HG03521 (cell line): ENCODE results near the gene HSD17B12.

Experiments used
- ATAC-seq: cut with Tn5 transposase; IDR thresholded peaks from one replicate; pipeline ENCODE4 v1.9.1; 2021; ENCODE audit warnings: mild to moderate bottlenecking, moderate library complexity; ENCODE audit not compliant: unreplicated experiment

The HSD17B12 gene

DNA sequence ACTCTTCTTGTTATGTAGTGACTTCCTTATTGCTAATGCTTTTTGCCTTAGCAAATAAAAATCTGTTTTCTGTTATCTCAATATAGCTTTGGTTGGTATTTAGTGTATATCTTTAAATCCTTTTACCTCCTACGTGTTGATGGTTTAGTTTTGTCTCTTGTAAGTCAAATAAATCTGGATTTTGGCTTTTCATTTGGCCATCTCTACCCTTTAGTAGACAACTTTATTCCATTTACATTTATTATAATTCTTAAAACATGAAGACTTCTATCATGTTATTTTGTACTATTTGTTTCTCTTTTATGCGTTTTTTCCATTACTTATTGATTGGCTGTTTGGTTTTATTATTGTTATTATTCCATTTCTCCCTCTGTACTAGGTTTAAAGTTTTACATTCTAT is 180.6 kb downstream of the HSD17B12 start:
- ATAC-seq: no peak

DNA sequence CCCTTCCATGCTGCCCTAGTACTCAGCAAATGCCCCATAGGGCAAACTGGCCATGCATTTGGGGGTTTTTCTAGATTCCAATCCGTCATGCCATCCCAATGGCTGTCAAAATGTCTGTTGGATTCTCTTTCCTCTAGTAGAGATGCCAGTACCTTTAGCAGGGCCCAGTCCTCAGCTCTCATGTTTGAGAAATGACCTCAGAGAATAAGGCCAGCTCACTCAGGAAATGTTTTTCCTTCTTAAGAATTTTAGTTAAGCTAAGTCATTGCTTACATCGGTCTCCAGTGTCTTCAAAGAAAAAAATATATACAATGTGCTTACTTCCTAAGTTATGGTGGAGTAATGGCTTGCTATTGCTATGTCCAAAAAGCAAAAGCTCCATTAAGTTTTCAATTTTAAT is 186.0 kb downstream of the HSD17B12 start:
- ATAC-seq: no peak

DNA sequence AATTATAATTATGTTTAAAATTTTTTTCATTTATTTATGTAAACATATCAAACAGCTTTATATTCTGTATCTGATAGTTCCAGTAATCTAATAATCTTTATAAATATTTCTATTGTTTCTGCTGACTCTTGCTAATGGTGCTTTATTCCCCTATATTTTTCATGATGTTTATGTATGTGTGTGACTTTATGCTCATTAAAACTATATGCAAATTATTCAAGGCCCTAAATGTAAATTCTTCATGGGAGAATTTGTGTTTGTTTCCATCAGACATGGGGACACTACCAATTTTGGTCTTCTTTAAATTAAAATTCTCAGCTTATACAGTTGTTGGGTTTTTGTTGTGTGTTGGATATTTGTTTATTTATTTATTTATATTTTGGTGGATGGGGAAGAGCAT is 186.4 kb downstream of the HSD17B12 start:
- ATAC-seq: no peak

DNA sequence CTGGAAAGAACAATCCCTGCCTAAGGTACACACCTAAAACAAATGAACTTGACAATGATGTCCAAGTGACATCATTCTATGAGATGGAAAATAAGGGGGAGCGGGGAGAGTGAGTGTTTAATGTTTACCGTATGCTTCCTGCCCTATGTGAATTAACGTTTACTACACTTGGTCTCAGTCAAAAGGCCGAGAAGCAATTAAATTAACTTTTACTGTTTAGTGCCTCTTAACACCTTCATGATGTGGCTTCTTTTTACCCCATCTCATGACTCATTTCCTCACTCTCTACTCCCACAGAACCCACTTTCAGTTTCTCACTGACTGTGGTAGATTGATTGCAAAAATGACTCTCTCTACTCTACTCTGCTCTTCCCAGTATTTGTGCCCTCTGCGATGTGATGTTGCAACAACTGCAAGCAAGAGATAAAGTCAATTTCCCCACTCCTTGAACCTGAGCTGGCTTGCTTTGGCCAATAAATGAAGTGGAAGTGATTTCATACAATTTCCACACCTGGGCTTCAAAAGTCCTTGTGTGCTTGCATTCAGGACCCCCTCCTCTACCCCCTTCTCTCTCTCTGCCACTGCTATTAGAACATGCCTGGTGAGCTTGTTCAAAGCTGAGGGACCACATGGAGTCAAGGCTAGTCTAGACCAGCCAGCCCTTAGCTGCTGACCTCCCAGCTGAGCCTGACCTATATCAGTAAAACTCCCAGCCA is 188.5 kb downstream of the HSD17B12 start:
- peak; percentile 100 for ATAC-seq

DNA sequence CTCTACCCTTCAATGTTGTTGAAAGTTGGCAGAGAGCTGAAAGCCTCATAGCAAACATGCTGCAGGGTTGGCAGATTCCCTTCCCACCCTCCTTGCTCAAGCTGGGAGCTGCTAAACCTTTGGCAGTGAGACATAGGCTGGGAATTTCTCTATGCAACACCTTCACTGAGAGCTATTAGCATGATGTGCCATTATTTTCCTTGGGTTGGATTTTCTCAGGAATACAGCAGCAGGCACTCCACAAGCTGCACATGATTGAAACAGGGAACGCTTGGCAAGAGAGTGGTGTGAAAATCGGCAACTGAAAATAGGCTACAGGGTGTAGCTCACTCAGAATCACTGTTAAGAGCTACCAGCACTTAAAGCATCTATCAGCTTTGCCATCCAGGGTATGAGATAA is 190.5 kb downstream of the HSD17B12 start:
- no peak for ATAC-seq

DNA sequence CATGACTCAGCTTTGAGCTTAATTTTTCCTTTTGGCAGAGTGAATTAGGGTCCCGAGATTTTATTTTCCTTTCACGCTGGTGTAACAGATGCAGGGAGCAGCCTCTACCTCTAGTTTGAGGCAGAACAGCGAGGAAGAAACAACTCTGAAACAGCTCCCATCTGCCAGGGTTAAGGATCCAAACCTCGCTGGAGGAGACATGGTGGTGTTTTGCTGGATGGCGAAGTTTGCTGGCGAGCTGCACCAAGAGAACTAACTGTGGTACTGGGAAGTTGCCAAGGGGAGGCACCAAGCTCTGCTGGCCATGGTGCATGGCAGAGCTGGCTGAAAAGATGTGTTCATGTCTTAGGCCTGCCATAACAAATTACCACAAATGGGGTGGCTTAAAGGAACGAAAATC is 192.5 kb downstream of the HSD17B12 start:
- no peak for ATAC-seq

DNA sequence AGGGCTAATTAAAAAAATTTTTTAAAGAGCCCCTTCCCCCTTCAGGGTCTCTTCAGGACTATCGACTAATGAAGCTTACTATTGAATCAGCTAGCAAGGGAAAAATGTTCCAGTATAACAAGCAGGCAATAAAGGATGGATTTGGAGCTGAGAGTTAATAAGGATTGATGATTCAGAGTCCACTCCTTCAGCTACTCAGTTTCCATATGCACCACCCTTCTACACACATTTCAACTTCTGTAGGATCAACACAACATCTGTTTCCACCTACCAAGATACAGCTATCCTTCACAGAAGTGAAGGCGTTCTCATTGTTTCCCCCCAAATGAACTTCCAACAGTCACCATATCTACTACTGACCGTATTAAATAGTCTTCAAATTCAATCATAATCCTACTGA is 193.5 kb downstream of the HSD17B12 start:
- no peak for ATAC-seq

DNA sequence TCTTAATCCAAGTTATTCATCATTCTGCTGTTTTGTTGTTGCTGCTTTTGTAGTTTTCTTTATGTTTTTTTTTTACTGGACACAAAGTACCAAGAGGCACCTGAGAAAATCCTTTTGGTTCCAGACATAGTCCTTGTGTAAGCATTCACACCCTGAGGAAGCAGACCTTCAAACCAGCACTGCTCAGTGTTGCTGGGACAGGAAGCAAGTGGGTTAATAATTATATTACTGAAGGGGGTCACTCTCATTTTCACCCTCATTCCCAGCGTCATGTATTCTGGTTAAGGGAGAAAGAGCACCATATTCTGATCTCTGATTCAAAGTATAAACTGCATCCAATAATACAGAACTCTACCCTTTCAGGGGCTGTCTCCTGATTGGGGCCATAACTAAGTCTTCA is 194.2 kb downstream of the HSD17B12 start:
- ATAC-seq: no peak

DNA sequence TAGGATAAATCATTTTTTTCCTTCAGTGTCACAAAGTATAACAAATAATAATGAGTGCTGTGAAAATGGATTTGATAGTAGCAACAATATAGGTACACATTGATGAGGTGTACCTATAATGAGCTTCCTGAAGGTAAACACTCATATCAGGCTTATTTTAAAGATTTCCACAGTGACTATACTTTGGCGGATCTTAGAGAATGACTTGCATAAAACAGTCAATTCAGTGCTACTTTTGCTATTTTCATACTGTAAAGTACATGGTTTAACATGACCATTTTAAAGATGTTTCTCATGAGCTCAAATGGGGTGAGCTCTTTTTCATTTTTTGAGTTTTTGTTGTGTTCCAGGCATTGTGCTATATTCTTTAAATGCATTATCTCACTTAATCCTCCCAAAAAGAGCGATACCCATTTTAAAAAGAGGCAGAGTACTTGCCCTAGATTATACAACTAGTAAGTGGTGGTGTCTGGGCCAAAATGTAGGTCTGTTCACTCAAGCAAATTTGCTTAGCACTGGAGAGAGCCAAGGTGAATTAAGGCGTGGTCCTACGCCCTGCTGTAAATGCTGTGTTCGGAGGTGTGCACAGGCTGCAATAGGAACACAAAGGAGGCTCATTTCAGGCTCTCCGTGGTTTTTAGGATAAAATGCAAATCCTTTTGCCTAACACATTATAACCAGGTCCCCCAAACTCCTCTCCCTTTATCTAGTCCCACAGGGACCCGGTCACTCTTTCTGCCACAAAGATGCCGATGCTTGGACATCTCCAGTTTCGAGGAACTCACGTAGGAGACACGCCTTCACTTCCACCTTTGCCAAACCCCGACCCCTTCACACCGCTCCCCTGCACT is 199.5 kb downstream of the HSD17B12 start:
- ATAC-seq: no peak

DNA sequence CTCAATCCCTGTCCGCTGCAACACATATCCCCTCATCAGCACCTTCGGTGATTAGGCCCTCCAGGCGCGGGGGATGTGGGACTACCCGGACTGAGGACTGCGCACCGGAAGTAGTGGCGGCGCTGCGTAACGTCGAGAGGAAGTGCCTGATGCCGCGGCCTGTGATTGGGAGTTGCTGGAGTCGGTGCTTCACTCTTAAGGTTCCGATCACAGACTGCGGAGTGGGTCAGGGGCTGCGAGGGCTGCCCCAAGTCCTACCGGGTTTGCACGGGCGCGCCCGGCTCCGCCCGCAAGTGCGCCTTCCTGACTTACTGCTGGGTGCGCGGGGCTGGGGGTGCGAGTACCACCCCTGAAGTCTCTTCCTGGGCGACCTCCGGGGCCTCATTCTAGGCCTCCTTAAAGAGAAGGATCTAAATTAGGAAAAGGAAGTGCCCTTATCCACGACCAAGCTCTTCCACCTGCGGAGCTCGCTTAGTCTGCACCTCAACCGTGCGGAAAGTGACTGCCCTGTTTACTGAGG is 200.2 kb downstream of the HSD17B12 start, which contains the start of gene ALKBH3:
ALKBH3 (plus strand) TSS at position 192 of the 520 bp plus-strand sequence. CDS start 1,822 bp downstream, outside the sequence.
- ATAC-seq: peak; percentile 99

DNA sequence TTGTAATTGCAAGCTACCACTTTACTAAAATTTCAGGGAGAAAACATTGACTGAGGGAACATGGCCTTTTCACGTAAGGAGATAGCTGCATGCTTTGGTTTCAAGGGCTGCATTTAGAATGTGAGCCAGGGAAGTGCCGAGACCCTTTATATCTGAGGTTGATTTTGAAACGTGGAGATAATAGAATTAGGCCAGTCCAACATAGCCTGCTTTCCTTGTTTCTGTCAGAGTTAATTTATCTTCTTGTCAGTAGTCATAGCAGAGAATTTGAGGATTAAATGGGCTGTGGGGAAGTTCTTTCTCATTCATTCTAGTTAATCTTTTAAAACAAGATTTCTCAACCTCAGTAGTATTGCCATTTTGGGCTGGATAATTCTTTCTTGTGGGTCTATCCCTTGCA is 212.3 kb downstream of the HSD17B12 start:
- no peak for ATAC-seq

DNA sequence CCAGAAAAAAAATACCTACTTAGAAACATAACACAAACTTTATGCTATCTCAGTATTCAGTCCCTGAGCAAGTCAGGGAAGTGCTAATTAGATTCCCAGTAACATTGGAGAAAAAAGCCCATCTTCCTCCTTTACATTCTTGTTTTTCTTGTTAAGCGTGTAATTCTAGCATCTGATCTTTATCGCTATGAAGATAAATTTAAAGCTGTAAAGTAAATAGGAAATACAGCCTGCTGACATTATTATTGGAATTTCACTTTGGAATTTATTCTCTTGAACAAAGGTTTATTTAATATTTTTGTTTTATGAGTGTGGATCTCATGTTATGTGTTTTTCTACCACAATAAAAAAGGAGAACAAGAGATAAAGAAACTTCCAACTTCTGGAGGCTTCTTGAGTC is 214.0 kb downstream of the HSD17B12 start:
- no peak for ATAC-seq

DNA sequence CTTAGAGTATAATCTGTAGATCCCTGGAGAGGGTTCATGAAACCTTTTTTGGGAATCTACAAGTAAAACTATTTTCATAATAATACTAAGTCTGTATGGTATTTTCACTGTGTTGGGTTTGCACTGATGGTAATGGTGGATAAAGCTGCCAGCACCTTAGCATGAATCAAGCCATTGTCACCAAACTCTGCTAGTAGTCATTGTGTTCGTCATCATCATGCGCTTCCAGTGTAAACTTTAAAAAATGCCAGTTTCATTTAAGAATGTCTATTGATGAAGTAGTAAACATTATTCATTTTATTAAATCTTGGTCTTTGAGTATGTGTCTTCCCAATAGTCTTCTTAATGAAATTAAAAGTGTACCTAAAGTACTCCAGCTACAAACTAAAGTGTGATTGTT is 215.1 kb downstream of the HSD17B12 start:
- ATAC-seq: no peak

DNA sequence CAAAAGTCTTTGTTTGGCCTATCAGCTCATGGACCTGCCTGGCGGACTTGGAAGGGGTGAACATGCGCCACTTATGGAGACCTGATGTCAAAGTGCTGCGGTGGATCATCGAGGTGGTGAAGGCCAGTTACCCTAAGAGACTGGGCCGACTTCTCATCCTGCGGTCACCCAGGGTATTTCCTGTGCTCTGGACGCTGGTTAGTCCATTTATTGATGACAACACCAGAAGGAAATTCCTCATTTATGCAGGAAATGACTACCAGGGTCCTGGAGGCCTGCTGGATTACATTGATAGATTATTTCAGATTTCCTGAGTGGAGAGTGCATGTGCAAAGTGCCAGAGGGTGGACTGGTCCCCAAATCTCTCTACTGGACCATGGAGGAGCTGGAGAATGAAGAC is 218.0 kb downstream of the HSD17B12 start:
- no peak for ATAC-seq

DNA sequence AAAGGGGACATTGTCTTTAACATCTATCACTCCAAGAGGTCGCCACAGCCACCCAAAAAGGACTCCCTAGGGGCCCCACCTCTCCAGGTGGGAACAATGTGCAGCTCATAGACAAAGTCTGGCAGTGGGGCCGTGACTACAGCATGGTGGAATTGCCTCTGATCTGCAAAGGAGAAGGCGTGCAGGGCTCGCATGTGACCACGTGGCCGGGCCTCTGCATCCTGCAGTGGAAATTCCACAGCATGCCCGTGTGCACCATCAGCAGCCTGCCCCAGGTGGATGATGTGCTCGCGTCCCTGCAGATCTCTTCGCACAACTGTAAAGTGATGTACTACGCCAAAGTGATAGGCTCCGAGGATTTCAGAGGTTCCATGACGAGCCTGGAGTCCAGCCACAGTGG is 218.6 kb downstream of the HSD17B12 start:
- no peak for ATAC-seq

DNA sequence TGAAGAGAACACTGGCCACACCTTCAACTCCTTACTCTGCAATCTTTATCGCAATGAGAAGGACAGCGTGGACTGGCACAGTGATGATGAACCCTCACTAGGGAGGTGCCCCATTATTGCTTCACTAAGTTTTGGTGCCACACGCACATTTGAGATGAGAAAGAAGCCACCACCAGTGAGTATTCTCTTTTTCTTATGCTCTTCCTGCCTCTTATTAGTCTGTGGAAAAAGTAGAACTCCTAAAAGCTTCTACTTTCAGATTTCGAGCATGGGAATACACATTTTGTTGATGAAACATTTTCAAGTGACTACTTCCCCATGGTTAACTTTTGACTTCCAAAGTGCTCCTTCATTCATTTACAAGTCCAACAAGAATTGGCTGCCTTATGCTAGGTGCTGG is 221.0 kb downstream of the HSD17B12 start:
- ATAC-seq: no peak

DNA sequence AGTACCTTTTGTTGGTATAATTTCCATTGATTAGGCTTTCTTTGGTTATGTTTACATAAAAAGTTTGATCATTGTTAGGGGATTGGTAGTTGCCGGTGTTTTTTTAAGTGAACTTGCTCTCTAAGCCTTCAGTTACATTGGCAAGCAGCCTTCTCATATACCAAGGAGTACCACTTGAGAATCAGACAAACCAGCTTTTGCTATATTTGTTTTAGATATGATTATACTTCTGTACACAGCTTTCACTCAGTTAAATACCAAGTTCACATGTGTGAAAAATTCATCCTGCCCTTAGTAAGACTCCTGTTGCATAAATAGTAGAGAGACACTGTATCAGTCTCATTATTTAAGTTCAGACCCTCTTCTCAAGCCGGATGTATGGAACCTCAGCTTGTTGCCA is 222.5 kb downstream of the HSD17B12 start:
- ATAC-seq: no peak

DNA sequence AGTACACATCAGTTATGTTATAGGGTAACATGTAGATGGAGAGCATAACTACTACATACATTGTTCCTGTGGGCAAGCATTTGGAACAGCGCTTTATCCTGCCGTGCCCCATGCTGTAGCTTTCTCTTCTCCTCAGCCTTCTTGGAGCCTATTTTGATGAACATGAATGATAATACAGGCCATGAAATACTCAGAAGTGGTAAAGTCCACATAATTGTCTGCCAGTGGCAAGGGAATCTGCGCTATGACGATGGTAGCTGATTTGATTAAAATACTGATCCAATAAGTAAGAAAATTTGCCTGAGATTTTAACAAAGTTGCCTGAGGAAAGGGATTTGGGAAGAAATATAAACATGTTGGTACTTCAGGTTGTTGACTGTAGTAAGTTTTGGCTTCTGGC is 223.4 kb downstream of the HSD17B12 start:
- no peak for ATAC-seq

DNA sequence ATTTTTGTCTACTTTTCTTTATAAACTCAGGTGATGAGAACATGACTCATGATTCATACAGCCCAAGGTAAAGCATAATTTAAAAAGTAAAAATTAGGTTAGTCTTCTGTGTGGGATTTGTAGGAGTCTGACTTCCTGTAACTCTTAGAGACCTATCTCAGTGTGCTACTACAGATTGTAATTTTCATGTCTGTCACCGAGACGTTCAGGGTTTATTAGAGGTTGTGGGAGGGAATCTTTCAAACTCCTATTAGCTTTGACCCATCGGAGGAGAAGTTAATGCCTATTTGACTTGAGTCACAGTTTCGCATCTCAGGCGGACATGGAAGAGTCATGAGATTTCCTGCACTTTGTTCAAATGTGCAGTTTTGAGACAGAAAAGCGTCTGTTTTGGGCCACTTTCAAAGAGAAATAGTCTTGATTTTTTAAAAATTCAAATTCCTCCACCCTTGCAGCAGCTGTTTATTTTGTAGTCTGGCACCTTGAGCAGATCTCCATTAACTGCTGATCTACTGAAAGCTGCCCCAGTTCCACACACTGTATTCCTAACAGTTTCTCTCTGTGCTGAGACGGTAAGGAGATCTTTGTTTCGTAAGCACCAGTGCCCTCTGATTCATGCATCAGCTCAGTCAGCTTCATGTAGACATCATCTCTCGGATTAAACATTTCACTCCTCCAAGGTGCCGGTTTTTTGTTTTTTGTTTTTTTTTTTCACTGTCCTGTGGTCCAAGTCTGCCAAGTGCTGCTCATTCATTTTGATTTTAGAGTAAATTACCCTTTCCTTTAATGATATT is 224.4 kb downstream of the HSD17B12 start:
- no peak for ATAC-seq

DNA sequence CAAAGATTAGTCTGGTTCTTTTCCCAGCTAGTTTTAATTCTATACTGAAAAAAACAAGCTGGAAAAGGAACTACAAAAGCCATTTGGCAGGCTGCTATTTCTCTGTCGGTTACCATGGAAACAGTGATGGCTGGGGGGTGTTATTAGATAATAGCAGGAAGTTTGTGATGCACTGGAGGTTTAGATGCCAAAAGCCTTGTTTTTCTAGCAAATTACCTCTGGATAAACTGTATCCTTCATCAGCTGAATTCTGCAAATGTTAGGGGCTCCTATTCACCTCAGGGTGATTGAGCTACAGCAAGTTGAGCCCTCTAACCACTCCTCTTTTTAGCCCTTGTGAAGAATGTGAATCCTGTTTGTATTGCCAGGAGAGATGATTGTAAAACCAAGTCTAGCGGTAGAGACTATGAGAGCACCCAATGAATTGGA is 225.3 kb downstream of the HSD17B12 start:
- ATAC-seq: no peak
